WTC11 (cell line): ENCODE data around the gene PDIA2. TPM values are rescaled to one million over a fixed set of nuclear protein-coding genes. Genes with fewer than 3 reads are reported as not detected.

Experiments used
- ATAC-seq: fragments of 200-7000 bp; cut with Tn5 transposase; 2 replicates; pipeline ENCODE4 v1.10.0; 2021; ENCODE audit warnings: mild to moderate bottlenecking, moderate library complexity
- CTCF ChIA-PET: fragments of 300-600 bp; sonication (Branson Sonifier 250); formaldehyde crosslinking; loops from one replicate; lab custom pipeline; 2021; ENCODE audit warnings: antibody characterized with exemption; lab: Charles Lee
- POLR2A ChIA-PET: fragments of 350-600 bp; sonication (Branson Sonifier 250); formaldehyde crosslinking; loops from one replicate; lab custom pipeline; 2021; ENCODE audit warnings: antibody characterized with exemption; lab: Charles Lee
- DNase-seq: peaks from one replicate; pipeline ENCODE4 v3.0.0; 2021; ENCODE audit warnings: low spot score
- H3K27ac Mint-ChIP-seq: 2 replicates; pipeline ENCODE4 v1.8.0; 2021; ENCODE audit warnings: mixed read lengths
- H3K27me3 Mint-ChIP-seq: 2 replicates; pipeline ENCODE4 v1.8.0; 2021; ENCODE audit warnings: low read depth, mild to moderate bottlenecking, moderate library complexity, mixed read lengths
- H3K36me3 Mint-ChIP-seq: 2 replicates; pipeline ENCODE4 v1.8.0; 2021; ENCODE audit warnings: mixed read lengths
- H3K4me1 Mint-ChIP-seq: 2 replicates; pipeline ENCODE4 v1.8.0; 2022; ENCODE audit warnings: mixed read lengths
- H3K4me3 Mint-ChIP-seq: 2 replicates; pipeline ENCODE4 v1.8.0; 2021; ENCODE audit warnings: mild to moderate bottlenecking, moderate library complexity, mixed read lengths
- H3K9me3 Mint-ChIP-seq: 2 replicates; pipeline ENCODE4 v1.8.0; 2021; ENCODE audit warnings: mixed read lengths
- AR ChIP-seq: fragments of 250-450 bp; sonication (Bioruptor Pico); IDR thresholded peaks from 2 replicates; pipeline ENCODE4 v1.9.0; 2021; ENCODE audit warnings: mild to moderate bottlenecking
- E2F5 ChIP-seq: sonication (generic); formaldehyde crosslinking; IDR thresholded peaks from 2 replicates; pipeline ENCODE4 v1.8.1; 2022; ENCODE audit warnings: mild to moderate bottlenecking, moderate library complexity, missing genetic modification reagents
- ELF4 ChIP-seq: sonication (generic); formaldehyde crosslinking; IDR thresholded peaks from 2 replicates; pipeline ENCODE4 v1.8.1; 2022; ENCODE audit warnings: low read depth, mild to moderate bottlenecking, moderate library complexity, missing genetic modification reagents
- GTF2I ChIP-seq: fragments of 250-450 bp; sonication (Bioruptor Pico); conservative IDR thresholded peaks from 2 replicates; pipeline ENCODE4 v1.4.0; 2021; ENCODE audit warnings: mild to moderate bottlenecking
- HMGXB4 ChIP-seq: sonication (generic); formaldehyde crosslinking; IDR thresholded peaks from 2 replicates; pipeline ENCODE4 v1.8.1; 2023; ENCODE audit warnings: mild to moderate bottlenecking, moderate library complexity, missing genetic modification reagents
- IRF2 ChIP-seq: sonication (generic); formaldehyde crosslinking; IDR thresholded peaks from 2 replicates; pipeline ENCODE4 v1.8.0; 2022; ENCODE audit warnings: low read depth, missing genetic modification reagents, borderline replicate concordance
- JAZF1 ChIP-seq: fragments of 250-450 bp; sonication (Bioruptor Pico); IDR thresholded peaks from 2 replicates; pipeline ENCODE4 v1.9.0; 2021; ENCODE audit warnings: moderate library complexity, mild to moderate bottlenecking, inconsistent platforms
- MYBL2 ChIP-seq: sonication (generic); formaldehyde crosslinking; IDR thresholded peaks from 2 replicates; pipeline ENCODE4 v1.8.1; 2023; ENCODE audit warnings: mild to moderate bottlenecking, moderate library complexity, missing genetic modification reagents
- NFYB ChIP-seq: sonication (generic); formaldehyde crosslinking; conservative IDR thresholded peaks from 2 replicates; pipeline ENCODE4 v1.8.0; 2022; ENCODE audit warnings: low read depth, missing genetic modification reagents
- STAT6 ChIP-seq: sonication (generic); formaldehyde crosslinking; conservative IDR thresholded peaks from 2 replicates; pipeline ENCODE4 v1.8.1; 2023; ENCODE audit warnings: mild to moderate bottlenecking, low read depth, missing genetic modification reagents, moderate library complexity
- USF1 ChIP-seq: sonication (generic); formaldehyde crosslinking; IDR thresholded peaks from 2 replicates; pipeline ENCODE4 v1.8.0; 2022; ENCODE audit warnings: mild to moderate bottlenecking, missing genetic modification reagents
- ZNF232 ChIP-seq: sonication (generic); formaldehyde crosslinking; IDR thresholded peaks from 2 replicates; pipeline ENCODE4 v1.8.0; 2022; ENCODE audit warnings: mild to moderate bottlenecking, missing genetic modification reagents
- ZNF263 ChIP-seq: sonication (generic); formaldehyde crosslinking; IDR thresholded peaks from 2 replicates; pipeline ENCODE4 v1.8.1; 2022; ENCODE audit warnings: low read depth, mild to moderate bottlenecking, moderate library complexity, missing genetic modification reagents
- ZNF281 ChIP-seq: sonication (generic); formaldehyde crosslinking; IDR thresholded peaks from 2 replicates; pipeline ENCODE4 v1.8.0; 2023; ENCODE audit warnings: mild to moderate bottlenecking, missing genetic modification reagents
- ZNF425 ChIP-seq: fragments of 250-450 bp; sonication (Bioruptor Pico); conservative IDR thresholded peaks from 2 replicates; pipeline ENCODE4 v1.9.0; 2021; ENCODE audit warnings: mild to moderate bottlenecking
- total RNA-seq: library from RNA; stranded (reverse); gene quantifications from 3 replicates; pipeline ENCODE4 v1.2.3, GENCODE V29; 2021

The PDIA2 gene
- total RNA-seq, 1 experiment from 2014 or later = 2.4 TPM

GRCh38 chr16:307691-308312 is 24.8 kb downstream of the PDIA2 start:
- ChIA-PET CTCF (interaction anchor here (0.6 to 1.8 kb wide), 4 partner anchors 11 to 125 kb away, joined by 3 to 5 read pairs (median 4); partner anchors contain the start of gene AXIN1), POLR2A (no interaction called here)
- ATAC-seq (no peak), DNase-seq (no peak)
- H3K4me1 Mint-ChIP-seq = no peaks in the 10 kb centered on the region
- H3K9me3 Mint-ChIP-seq = no peaks in the 10 kb centered on the region
- peaks cover 37% of the 10 kb centered on the region for H3K36me3 Mint-ChIP-seq
- no peak overlapping the region for H3K4me3 Mint-ChIP-seq
- no peak overlapping the region for H3K27ac Mint-ChIP-seq
- H3K27me3 Mint-ChIP-seq = no peaks in the 10 kb centered on the region
- TF ChIP-seq E2F5 (CRISPR knock-in tag) (no peak), ELF4 (CRISPR knock-in tag) (no peak), MYBL2 (no peak), STAT6 (CRISPR knock-in tag) (no peak), HMGXB4 (CRISPR knock-in tag) (no peak), AR (CRISPR knock-in tag) (no peak), JAZF1 (no peak), ZNF281 (CRISPR knock-in tag) (no peak), USF1 (no peak), IRF2 (CRISPR knock-in tag) (no peak), NFYB (CRISPR knock-in tag) (no peak), ZNF425 (CRISPR knock-in tag) (no peak), ZNF263 (CRISPR knock-in tag) (no peak), GTF2I (CRISPR knock-in tag) (no peak), ZNF232 (no peak)
